Endothelial cell of umbilical vein (primary cell): ENCODE data around the gene ETV3L. TPM values are rescaled to one million over a fixed set of nuclear protein-coding genes. Genes with fewer than 3 reads are reported as not detected.

Experiments
- BruUV-seq: library from RNA; stranded (reverse); fragments of 400-500 nt; replicated peaks from 2 replicates; lab custom pipeline; 2021; lab: Mats Ljungman, UMichigan
- CTCF ChIA-PET: fragments of 300-600, 350-600 bp; sonication (Branson Sonifier 250); formaldehyde crosslinking; loops from one replicate; lab custom pipeline; 2021; ENCODE audit warnings: antibody characterized with exemption, inconsistent platforms; lab: Charles Lee
- POLR2A ChIA-PET: fragments of 300-600, 350-600 bp; sonication (Branson Sonifier 250); formaldehyde crosslinking; loops from one replicate; lab custom pipeline; 2021; ENCODE audit warnings: antibody characterized with exemption, inconsistent platforms; lab: Charles Lee
- DNase-seq: peaks from one replicate; pipeline ENCODE4 v3.0.0-alpha.2; 2011; ENCODE audit warnings: low read depth, low spot score
- FAIRE-seq: peaks from 2 replicates; lab custom pipeline; 2011; peaks lifted over from hg19 to GRCh38; lab: Jason Lieb, UNC
- H2AFZ ChIP-seq: 2 replicates; pipeline ENCODE4 v1.6.0; 2012; ENCODE audit warnings: low read depth, low read length, control low read depth, inconsistent platforms
- H3K27ac ChIP-seq: 2 replicates; pipeline ENCODE4 v1.5.1; 2011; ENCODE audit warnings: low read depth, mild to moderate bottlenecking, control low read depth, low read length, moderate library complexity; ENCODE audit not compliant: insufficient read depth
- H3K27me3 ChIP-seq, 2 experiments: 2 replicates each; pipeline versions ENCODE4 v1.6.0 to v1.6.1; 2011; ENCODE audit warnings: low read length in 2 of 2, mixed read lengths in 1 of 2; ENCODE audit not compliant: control insufficient read depth in 2 of 2, insufficient read depth in 2 of 2
- H3K36me3 ChIP-seq, 2 experiments: 2 replicates in 1 of 2; 3 replicates in 1 of 2; pipeline ENCODE4 v1.5.1; 2011; ENCODE audit warnings: low read length in 2 of 2, mild to moderate bottlenecking in 1 of 2, moderate library complexity in 1 of 2; ENCODE audit not compliant: control insufficient read depth in 2 of 2, insufficient read depth in 2 of 2; ENCODE audit errors: extremely low read depth in 1 of 2
- H3K4me1 ChIP-seq: 3 replicates; pipeline ENCODE4 v1.5.1; 2011; ENCODE audit warnings: mild to moderate bottlenecking, low read length; ENCODE audit not compliant: control insufficient read depth, insufficient read depth; ENCODE audit errors: extremely low read depth
- H3K4me2 ChIP-seq: 2 replicates; pipeline ENCODE4 v1.6.1; 2011; ENCODE audit warnings: low read length, control low read depth, mixed read lengths; ENCODE audit not compliant: insufficient read depth
- H3K4me3 ChIP-seq, 3 experiments: fragments of 200-600 bp in 1 of 3; sonication (generic), shearing (Covaris generic) in 1 of 3; replicated peaks in 1 of 3; 2 replicates each; pipeline ENCODE4 v1.5.1; 2011 to 2016; ENCODE audit warnings: control low read depth in 3 of 3, low read length in 3 of 3, mild to moderate bottlenecking in 2 of 3, inconsistent platforms in 1 of 3, low read depth in 1 of 3, moderate library complexity in 1 of 3; ENCODE audit not compliant: insufficient read depth in 1 of 3
- H3K79me2 ChIP-seq: 2 replicates; pipeline ENCODE4 v1.6.0; 2012; ENCODE audit warnings: low read length, inconsistent platforms; ENCODE audit not compliant: control insufficient read depth, insufficient read depth
- H3K9ac ChIP-seq: replicated peaks from 2 replicates; pipeline ENCODE3; 2011; ENCODE audit warnings: low read length, control low read depth; ENCODE audit not compliant: insufficient read depth; ENCODE audit errors: extremely low read depth
- H3K9me1 ChIP-seq: replicated peaks from 3 replicates; pipeline ENCODE4 v1.6.0; 2011; ENCODE audit warnings: mild to moderate bottlenecking, low read length; ENCODE audit not compliant: control insufficient read depth, insufficient read depth; ENCODE audit errors: extremely low read depth
- H3K9me3 ChIP-seq: replicated peaks from 2 replicates; pipeline ENCODE4 v1.5.1; 2012; ENCODE audit warnings: low read length, inconsistent platforms; ENCODE audit not compliant: control insufficient read depth, insufficient read depth
- H4K20me1 ChIP-seq: replicated peaks from 2 replicates; pipeline ENCODE3; 2011; ENCODE audit warnings: mild to moderate bottlenecking, low read length; ENCODE audit not compliant: control insufficient read depth, insufficient read depth; ENCODE audit errors: extremely low read depth
- CTCF ChIP-seq, 2 donors: IDR thresholded peaks; 1 replicate in 1 of 2; 2 replicates in 1 of 2; pipeline ENCODE4 v1.5.1; 2011; ENCODE audit warnings: low read length in 2 of 2, mild to moderate bottlenecking in 2 of 2, moderate library complexity in 2 of 2, control low read depth in 1 of 2, inconsistent platforms in 1 of 2, low read depth in 1 of 2; ENCODE audit not compliant: insufficient read depth in 1 of 2; ENCODE audit errors: extremely low read depth in 1 of 2
- FOS ChIP-seq: IDR thresholded peaks from 2 replicates; pipeline ENCODE4 v1.6.1; 2011; ENCODE audit warnings: mild to moderate bottlenecking, low read length, moderate library complexity, borderline replicate concordance; ENCODE audit not compliant: insufficient read depth
- GATA2 ChIP-seq: IDR thresholded peaks from 2 replicates; pipeline ENCODE4 v1.7.0; 2011; ENCODE audit warnings: low read depth, mild to moderate bottlenecking, moderate library complexity, mixed read lengths, low read length; ENCODE audit not compliant: insufficient read length, insufficient read depth
- JUN ChIP-seq: IDR thresholded peaks from 2 replicates; pipeline ENCODE4 v1.6.1; 2011; ENCODE audit warnings: borderline replicate concordance, low read depth; ENCODE audit not compliant: insufficient read length, insufficient read depth
- MYC ChIP-seq: IDR thresholded peaks from one replicate; pipeline ENCODE4 v1.6.1; 2011; ENCODE audit warnings: mild to moderate bottlenecking, low read depth, low read length
- POLR2A ChIP-seq: IDR thresholded peaks from 2 replicates; pipeline ENCODE4 v1.6.1; 2012; ENCODE audit warnings: low read depth, mild to moderate bottlenecking, control low read depth, low read length
- POLR2AphosphoS5 ChIP-seq: IDR thresholded peaks from 2 replicates; pipeline ENCODE4 v1.6.1; 2012; ENCODE audit warnings: low read depth, mild to moderate bottlenecking, control low read depth, low read length, moderate library complexity; ENCODE audit not compliant: insufficient read depth
- dilution Hi-C: fragments of 300-500 bp; cut with MboI; formaldehyde crosslinking; loops from one replicate; pipeline ENCODE4 v1.15.0; 2019; ENCODE audit warnings: low sequenced_read_pairs; ENCODE audit not compliant: extremely low pct_ligation_motif_present
- intact Hi-C: fragments of 100-400 bp; cut with micrococcal nuclease; formaldehyde crosslinking; loops from one replicate; pipeline ENCODE4 v1.10.0; 2022
- polyA plus RNA-seq, 4 experiments: library from polyadenylated mRNA; depleted of rRNA in 3 of 4; stranded (reverse) in 3 of 4; unstranded in 1 of 4; fragments of >200 nt; gene quantifications; 2 replicates each; pipeline versions ENCODE4 v1.2.1 to v1.2.3, GENCODE V29; 2011 to 2012; ENCODE audit warnings: missing spikeins in 1 of 4
- total RNA-seq: library from RNA; stranded (reverse); gene quantifications from 2 replicates; pipeline ENCODE4 v1.2.3, GENCODE V29; 2021

ETV3L gene
- total and polyA plus RNA-seq, 2 donors (not counting 3 experiments of a cell fraction or from before 2014, with no cell fraction given) = not detected

DNA sequence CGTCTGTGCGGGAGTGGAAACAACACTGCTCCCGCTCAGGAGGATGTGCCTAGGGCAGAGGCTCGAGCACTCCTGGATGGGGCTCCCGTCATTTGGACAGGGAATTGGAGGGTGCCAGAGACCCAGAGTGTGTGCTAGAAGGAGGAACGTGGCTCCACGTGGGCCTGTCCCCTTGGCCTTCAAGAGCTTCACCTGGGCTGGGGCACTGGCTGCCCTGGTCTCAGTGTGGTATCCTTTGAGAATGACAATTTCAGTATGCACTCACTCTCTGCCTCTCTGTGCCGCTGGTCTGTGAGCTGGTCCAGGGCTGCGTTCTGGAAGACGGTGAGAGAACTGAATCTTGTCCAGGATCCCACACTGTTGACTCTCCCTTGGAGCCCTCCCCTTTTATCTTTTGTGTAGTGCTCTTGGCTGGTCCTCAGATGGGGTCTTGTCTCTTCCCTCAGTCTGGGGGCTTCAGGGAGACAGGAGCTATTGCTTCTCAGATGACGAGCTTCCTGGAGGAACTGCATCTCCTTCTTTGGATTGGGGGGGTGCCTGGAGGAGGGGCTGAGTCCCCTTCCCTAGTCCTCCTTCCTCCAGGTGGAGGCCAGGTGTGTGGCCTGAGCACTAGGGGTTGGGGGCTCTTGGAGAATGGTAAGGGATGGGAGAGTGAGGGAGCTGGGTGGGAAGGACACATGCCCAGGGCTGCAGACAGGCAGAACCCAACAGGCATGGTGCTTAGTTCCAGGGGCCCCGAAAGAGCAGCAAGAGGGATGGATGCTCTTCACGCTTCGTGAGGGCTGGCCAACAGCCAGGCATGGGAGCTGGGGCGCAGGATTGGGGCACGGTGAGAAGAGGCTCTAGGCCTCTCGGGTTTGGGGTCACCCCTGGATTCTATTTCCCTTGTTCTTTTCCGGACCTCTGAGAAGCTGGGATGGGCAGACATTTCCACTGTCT, 14.8 kb upstream of the ETV3L start:
- CTCF ChIA-PET = interaction anchor here (4.7 kb wide), 1 partner anchor 24 kb away, joined by 29 read pairs; no protein-coding TSS in a partner anchor
- Histone ChIP-seq H3K9me3 (no peaks in the 10 kb centered on the region), H3K9me1 (no peaks in the 10 kb centered on the region), H2AFZ (no peak overlapping the region), H3K79me2 (no peaks in the 10 kb centered on the region), H3K4me1 (no peaks in the 10 kb centered on the region), H4K20me1 (no peaks in the 10 kb centered on the region), H3K4me3 (no peak overlapping the region), H3K4me2 (no peak overlapping the region), H3K36me3 (no peaks in the 10 kb centered on the region), H3K27me3 (peaks cover 9 to 15% of the 10 kb centered on the region in 2 experiments), H3K27ac (no peak overlapping the region), H3K9ac (no peak overlapping the region)
- dilution Hi-C loops = no loop called here
- intact Hi-C loops = no loop called here
- no peak for DNase-seq
- TF ChIP-seq MYC (no peak), CTCF (IDR thresholded peaks at IDR 0.05; ENCODE audit: extremely low read depth in 1 of 2, insufficient read depth in 1 of 2, low read depth in 1 of 2, low read length in 2 of 2) (no peak), POLR2A (no peak), FOS (no peak), POLR2AphosphoS5 (no peak), GATA2 (no peak), JUN (no peak)
- no TSS peak for BruUV-seq
- FAIRE-seq = no peak
- POLR2A ChIA-PET = no interaction called here
